Effector memory CD4-positive, alpha-beta T cell (primary cell): ENCODE data around the gene SPSB3.
"Not testable (repeated sequence)": the region's sequence is repeated elsewhere in the genome, so short reads cannot be mapped to it uniquely, and the experiment has no call there.

Source experiments
- DNase-seq, 3 donors: peaks; one replicate each; pipeline ENCODE4 v3.0.0-alpha.2; 2020
- H3K27ac ChIP-seq: 2 replicates; pipeline ENCODE4 v1.7.0; 2013; ENCODE audit warnings: mild to moderate bottlenecking, low read length, moderate library complexity; ENCODE audit not compliant: insufficient read depth, poor library complexity, severe bottlenecking
- H3K27me3 ChIP-seq: replicated peaks from 2 replicates; pipeline ENCODE4 v1.7.0; 2013; ENCODE audit warnings: mild to moderate bottlenecking, low read length; ENCODE audit not compliant: insufficient read depth, control insufficient read depth, poor library complexity, severe bottlenecking
- H3K36me3 ChIP-seq: 2 replicates; pipeline ENCODE4 v1.7.0; 2013; ENCODE audit warnings: mild to moderate bottlenecking, low read length, moderate library complexity; ENCODE audit not compliant: control insufficient read depth, insufficient read depth
- H3K4me1 ChIP-seq: 2 replicates; pipeline ENCODE4 v1.7.0; 2013; ENCODE audit warnings: low read length, mild to moderate bottlenecking; ENCODE audit not compliant: control insufficient read depth, insufficient read depth, poor library complexity, severe bottlenecking
- H3K4me3 ChIP-seq: 2 replicates; pipeline ENCODE4 v1.7.0; 2013; ENCODE audit warnings: low read length, low read depth, mild to moderate bottlenecking; ENCODE audit not compliant: insufficient read depth, poor library complexity, severe bottlenecking
- H3K9me3 ChIP-seq: 2 replicates; pipeline ENCODE4 v1.7.0; 2013; ENCODE audit warnings: mild to moderate bottlenecking, low read length, moderate library complexity; ENCODE audit not compliant: control insufficient read depth

SPSB3 gene

GRCh38 chr16:1741553-1742165, 40.7 kb downstream of the SPSB3 start:
- no peak overlapping the region for H3K4me3 ChIP-seq
- no peaks in the 10 kb centered on the region for H3K9me3 ChIP-seq
- no peaks in the 10 kb centered on the region for H3K27me3 ChIP-seq
- H3K36me3 ChIP-seq, result peaks cover 27% of the 10 kb centered on the region
- DNase-seq, result no peak
- H3K4me1 ChIP-seq, result no peaks in the 10 kb centered on the region
- H3K27ac ChIP-seq, result no peak overlapping the region

GRCh38 chr16:1740781-1741490, 41.4 kb downstream of the SPSB3 start:
- no peak for DNase-seq
- Histone ChIP-seq H3K9me3 (no peaks in the 10 kb centered on the region), H3K4me1 (no peaks in the 10 kb centered on the region), H3K27ac (no peak overlapping the region), H3K4me3 (no peak overlapping the region), H3K27me3 (no peaks in the 10 kb centered on the region), H3K36me3 (peaks cover 20% of the 10 kb centered on the region)

- Histone ChIP-seq H3K4me1 (no peaks in the 10 kb centered on the region), H3K36me3 (peaks cover 16% of the 10 kb centered on the region), H3K4me3 (no peak overlapping the region), H3K9me3 (no peaks in the 10 kb centered on the region), H3K27ac (no peak overlapping the region), H3K27me3 (no peaks in the 10 kb centered on the region)
- DNase-seq, result no peak
Observed at GRCh38 chr16:1740234-1740633, 42.1 kb downstream of the SPSB3 start.

GRCh38 chr16:1734816-1735215, 47.6 kb downstream of the SPSB3 start:
- Histone ChIP-seq H3K9me3 (no peaks in the 10 kb centered on the region), H3K4me1 (no peaks in the 10 kb centered on the region), H3K36me3 (peaks cover 38% of the 10 kb centered on the region), H3K4me3 (no peak overlapping the region), H3K27ac (no peak overlapping the region), H3K27me3 (no peaks in the 10 kb centered on the region)
- DNase-seq, result no peak

- H3K27me3 ChIP-seq, result no peaks in the 10 kb centered on the region
- no peak overlapping the region for H3K4me3 ChIP-seq
- DNase-seq, result no peak
- no peaks in the 10 kb centered on the region for H3K9me3 ChIP-seq
- H3K4me1 ChIP-seq, result no peaks in the 10 kb centered on the region
- no peak overlapping the region for H3K27ac ChIP-seq
- H3K36me3 ChIP-seq, result peaks cover 44% of the 10 kb centered on the region
Observed at GRCh38 chr16:1734123-1734522, 48.2 kb downstream of the SPSB3 start.

GRCh38 chr16:1732551-1732987, 49.8 kb downstream of the SPSB3 start:
- not testable (repeated sequence) for H3K4me3 ChIP-seq, H3K9me3 ChIP-seq, H3K4me1 ChIP-seq, H3K27ac ChIP-seq, H3K27me3 ChIP-seq, DNase-seq
- peaks cover 58% of the 10 kb centered on the region for H3K36me3 ChIP-seq

- no peaks in the 10 kb centered on the region for H3K27me3 ChIP-seq
- no peaks in the 10 kb centered on the region for H3K9me3 ChIP-seq
- no peak overlapping the region for H3K4me3 ChIP-seq
- no peaks in the 10 kb centered on the region for H3K4me1 ChIP-seq
- DNase-seq, result no peak
- peaks cover 62% of the 10 kb centered on the region for H3K36me3 ChIP-seq
- H3K27ac ChIP-seq, result no peak overlapping the region
Observed at GRCh38 chr16:1732071-1732470, 50.3 kb downstream of the SPSB3 start.

GRCh38 chr16:1731603-1732002, 50.8 kb downstream of the SPSB3 start:
- no peaks in the 10 kb centered on the region for H3K9me3 ChIP-seq
- peaks cover 63% of the 10 kb centered on the region for H3K36me3 ChIP-seq
- no peak for DNase-seq
- no peaks in the 10 kb centered on the region for H3K4me1 ChIP-seq
- H3K27ac ChIP-seq, result no peak overlapping the region
- H3K27me3 ChIP-seq, result no peaks in the 10 kb centered on the region
- no peak overlapping the region for H3K4me3 ChIP-seq

- DNase-seq, result no peak
- no peak overlapping the region for H3K4me3 ChIP-seq
- no peaks in the 10 kb centered on the region for H3K9me3 ChIP-seq
- H3K27ac ChIP-seq, result no peak overlapping the region
- H3K36me3 ChIP-seq, result peaks cover 68% of the 10 kb centered on the region
- H3K4me1 ChIP-seq, result no peaks in the 10 kb centered on the region
- H3K27me3 ChIP-seq, result no peaks in the 10 kb centered on the region
Observed at GRCh38 chr16:1731073-1731472, 51.3 kb downstream of the SPSB3 start.

GRCh38 chr16:1729445-1729844, 52.9 kb downstream of the SPSB3 start:
- peaks cover 64% of the 10 kb centered on the region for H3K36me3 ChIP-seq
- no peaks in the 10 kb centered on the region for H3K9me3 ChIP-seq
- no peak for DNase-seq

More at GRCh38 chr16:1729445-1729844, 52.9 kb downstream of the SPSB3 start:
- no peak overlapping the region for H3K4me3 ChIP-seq
- no peaks in the 10 kb centered on the region for H3K27me3 ChIP-seq
- no peak overlapping the region for H3K27ac ChIP-seq
- no peaks in the 10 kb centered on the region for H3K4me1 ChIP-seq
